MM.1S (cell line): ENCODE measurements around the gene ALB.
A peak's percentile ranks its signal among the peaks of the same experiment; 100 is the strongest.

Experiments
- DNase-seq: peaks from one replicate; pipeline ENCODE4 v3.0.0-alpha.2; 2015
- H2AFZ ChIP-seq: fragments of 300-600 bp; sonication (generic); 2 replicates; pipeline ENCODE4 v1.6.0; 2016; ENCODE audit warnings: antibody characterized with exemption, low read length
- H3F3A ChIP-seq: fragments of 300-600 bp; sonication (generic); 2 replicates; pipeline ENCODE4 v1.6.1; 2016; ENCODE audit warnings: mild to moderate bottlenecking, antibody characterized with exemption, low read length, moderate library complexity, mixed read lengths; ENCODE audit not compliant: insufficient read depth
- H3K27ac ChIP-seq: fragments of 300-600 bp; sonication (generic); 2 replicates; pipeline ENCODE4 v1.5.1; 2016; ENCODE audit warnings: mild to moderate bottlenecking, low read length
- H3K27me3 ChIP-seq: fragments of 300-600 bp; sonication (generic); replicated peaks from 2 replicates; pipeline ENCODE4 v1.6.0; 2016; ENCODE audit warnings: low read length; ENCODE audit not compliant: insufficient read depth
- H3K36me3 ChIP-seq: fragments of 300-600 bp; sonication (generic); replicated peaks from 2 replicates; pipeline ENCODE4 v1.6.1; 2016; ENCODE audit warnings: mild to moderate bottlenecking, low read length, mixed read lengths; ENCODE audit not compliant: insufficient read depth
- H3K4me1 ChIP-seq: fragments of 300-600 bp; sonication (generic); 2 replicates; pipeline ENCODE4 v1.6.1; 2016; ENCODE audit warnings: low read length, mixed read lengths
- H3K4me2 ChIP-seq: fragments of 300-600 bp; sonication (generic); 2 replicates; pipeline ENCODE4 v1.6.0; 2016; ENCODE audit warnings: low read depth, low read length
- H3K4me3 ChIP-seq: fragments of 300-600 bp; sonication (generic); 2 replicates; pipeline ENCODE4 v1.5.1; 2016; ENCODE audit warnings: low read length, mixed read lengths
- H3K79me2 ChIP-seq: fragments of 300-600 bp; sonication (generic); 2 replicates; pipeline ENCODE4 v1.6.1; 2016; ENCODE audit warnings: mixed run types, low read length, mixed read lengths
- H3K9ac ChIP-seq: fragments of 300-600 bp; sonication (generic); 2 replicates; pipeline ENCODE4 v1.6.1; 2016; ENCODE audit warnings: low read length, mixed read lengths
- H3K9me2 ChIP-seq: fragments of 300-600 bp; sonication (generic); replicated peaks from 2 replicates; pipeline ENCODE4 v1.6.1; 2016; ENCODE audit warnings: mild to moderate bottlenecking, low read length, mixed read lengths; ENCODE audit not compliant: insufficient read depth
- H3K9me3 ChIP-seq: fragments of 300-600 bp; sonication (generic); replicated peaks from 2 replicates; pipeline ENCODE4 v1.6.1; 2016; ENCODE audit warnings: mild to moderate bottlenecking, low read length, mixed read lengths; ENCODE audit not compliant: insufficient read depth
- H4K20me1 ChIP-seq: fragments of 300-600 bp; sonication (generic); 2 replicates; pipeline ENCODE4 v1.6.1; 2016; ENCODE audit warnings: mild to moderate bottlenecking, low read length, moderate library complexity, mixed read lengths; ENCODE audit not compliant: insufficient read depth
- EZH2 ChIP-seq: fragments of 300-600 bp; sonication (generic); optimal IDR thresholded peaks from 2 replicates; pipeline ENCODE3; 2017; ENCODE audit warnings: low read depth, mild to moderate bottlenecking, antibody characterized with exemption, low read length, mixed read lengths
- EZH2phosphoT487 ChIP-seq: fragments of 300-600 bp; sonication (generic); IDR thresholded peaks from 2 replicates; pipeline ENCODE4 v1.6.1; 2018; ENCODE audit warnings: antibody characterized with exemption, low read length
- TF ChIP-seq, protein P1 (sequence below): fragments of 300-600 bp; sonication (generic); IDR thresholded peaks from 2 replicates; pipeline ENCODE4 v1.5.1; 2016; ENCODE audit warnings: antibody characterized with exemption, low read length, mixed read lengths

ALB gene

DNA sequence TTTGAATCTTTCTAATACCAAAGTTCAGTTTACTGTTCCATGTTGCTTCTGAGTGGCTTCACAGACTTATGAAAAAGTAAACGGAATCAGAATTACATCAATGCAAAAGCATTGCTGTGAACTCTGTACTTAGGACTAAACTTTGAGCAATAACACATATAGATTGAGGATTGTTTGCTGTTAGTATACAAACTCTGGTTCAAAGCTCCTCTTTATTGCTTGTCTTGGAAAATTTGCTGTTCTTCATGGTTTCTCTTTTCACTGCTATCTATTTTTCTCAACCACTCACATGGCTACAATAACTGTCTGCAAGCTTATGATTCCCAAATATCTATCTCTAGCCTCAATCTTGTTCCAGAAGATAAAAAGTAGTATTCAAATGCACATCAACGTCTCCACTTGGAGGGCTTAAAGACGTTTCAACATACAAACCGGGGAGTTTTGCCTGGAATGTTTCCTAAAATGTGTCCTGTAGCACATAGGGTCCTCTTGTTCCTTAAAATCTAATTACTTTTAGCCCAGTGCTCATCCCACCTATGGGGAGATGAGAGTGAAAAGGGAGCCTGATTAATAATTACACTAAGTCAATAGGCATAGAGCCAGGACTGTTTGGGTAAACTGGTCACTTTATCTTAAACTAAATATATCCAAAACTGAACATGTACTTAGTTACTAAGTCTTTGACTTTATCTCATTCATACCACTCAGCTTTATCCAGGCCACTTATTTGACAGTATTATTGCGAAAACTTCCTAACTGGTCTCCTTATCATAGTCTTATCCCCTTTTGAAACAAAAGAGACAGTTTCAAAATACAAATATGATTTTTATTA is 28.3 kb downstream of the ALB start:
- Histone ChIP-seq H3K27me3 (no peaks in the 10 kb centered on the region), H3K4me3 (no peak overlapping the region), H3K9me3 (no peaks in the 10 kb centered on the region), H4K20me1 (no peaks in the 10 kb centered on the region), H3K4me2 (no peak overlapping the region), H3F3A (no peaks in the 10 kb centered on the region), H3K9ac (no peak overlapping the region), H3K27ac (no peak overlapping the region), H3K4me1 (no peaks in the 10 kb centered on the region), H3K9me2 (no peaks in the 10 kb centered on the region), H3K36me3 (no peaks in the 10 kb centered on the region), H2AFZ (no peak overlapping the region), H3K79me2 (no peaks in the 10 kb centered on the region)
- TF ChIP-seq, protein P1, sequence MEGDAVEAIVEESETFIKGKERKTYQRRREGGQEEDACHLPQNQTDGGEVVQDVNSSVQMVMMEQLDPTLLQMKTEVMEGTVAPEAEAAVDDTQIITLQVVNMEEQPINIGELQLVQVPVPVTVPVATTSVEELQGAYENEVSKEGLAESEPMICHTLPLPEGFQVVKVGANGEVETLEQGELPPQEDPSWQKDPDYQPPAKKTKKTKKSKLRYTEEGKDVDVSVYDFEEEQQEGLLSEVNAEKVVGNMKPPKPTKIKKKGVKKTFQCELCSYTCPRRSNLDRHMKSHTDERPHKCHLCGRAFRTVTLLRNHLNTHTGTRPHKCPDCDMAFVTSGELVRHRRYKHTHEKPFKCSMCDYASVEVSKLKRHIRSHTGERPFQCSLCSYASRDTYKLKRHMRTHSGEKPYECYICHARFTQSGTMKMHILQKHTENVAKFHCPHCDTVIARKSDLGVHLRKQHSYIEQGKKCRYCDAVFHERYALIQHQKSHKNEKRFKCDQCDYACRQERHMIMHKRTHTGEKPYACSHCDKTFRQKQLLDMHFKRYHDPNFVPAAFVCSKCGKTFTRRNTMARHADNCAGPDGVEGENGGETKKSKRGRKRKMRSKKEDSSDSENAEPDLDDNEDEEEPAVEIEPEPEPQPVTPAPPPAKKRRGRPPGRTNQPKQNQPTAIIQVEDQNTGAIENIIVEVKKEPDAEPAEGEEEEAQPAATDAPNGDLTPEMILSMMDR = no peak
- TF ChIP-seq EZH2 (no peak), EZH2phosphoT487 (no peak)
- DNase-seq = no peak

DNA sequence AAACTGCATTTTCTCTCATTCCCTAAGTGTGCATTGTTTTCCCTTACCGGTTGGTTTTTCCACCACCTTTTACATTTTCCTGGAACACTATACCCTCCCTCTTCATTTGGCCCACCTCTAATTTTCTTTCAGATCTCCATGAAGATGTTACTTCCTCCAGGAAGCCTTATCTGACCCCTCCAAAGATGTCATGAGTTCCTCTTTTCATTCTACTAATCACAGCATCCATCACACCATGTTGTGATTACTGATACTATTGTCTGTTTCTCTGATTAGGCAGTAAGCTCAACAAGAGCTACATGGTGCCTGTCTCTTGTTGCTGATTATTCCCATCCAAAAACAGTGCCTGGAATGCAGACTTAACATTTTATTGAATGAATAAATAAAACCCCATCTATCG is 29.1 kb downstream of the ALB start:
- Histone ChIP-seq H3K4me3 (no peak overlapping the region), H3K4me2 (no peak overlapping the region), H2AFZ (no peak overlapping the region), H4K20me1 (no peaks in the 10 kb centered on the region), H3F3A (no peaks in the 10 kb centered on the region), H3K27me3 (no peaks in the 10 kb centered on the region), H3K9me2 (no peaks in the 10 kb centered on the region), H3K27ac (no peak overlapping the region), H3K79me2 (no peaks in the 10 kb centered on the region), H3K9me3 (no peaks in the 10 kb centered on the region), H3K9ac (no peak overlapping the region), H3K4me1 (no peaks in the 10 kb centered on the region), H3K36me3 (no peaks in the 10 kb centered on the region)
- TF ChIP-seq EZH2 = no peak
- TF ChIP-seq EZH2phosphoT487 = no peak
- TF ChIP-seq, protein P1 = no peak
- no peak for DNase-seq

DNA sequence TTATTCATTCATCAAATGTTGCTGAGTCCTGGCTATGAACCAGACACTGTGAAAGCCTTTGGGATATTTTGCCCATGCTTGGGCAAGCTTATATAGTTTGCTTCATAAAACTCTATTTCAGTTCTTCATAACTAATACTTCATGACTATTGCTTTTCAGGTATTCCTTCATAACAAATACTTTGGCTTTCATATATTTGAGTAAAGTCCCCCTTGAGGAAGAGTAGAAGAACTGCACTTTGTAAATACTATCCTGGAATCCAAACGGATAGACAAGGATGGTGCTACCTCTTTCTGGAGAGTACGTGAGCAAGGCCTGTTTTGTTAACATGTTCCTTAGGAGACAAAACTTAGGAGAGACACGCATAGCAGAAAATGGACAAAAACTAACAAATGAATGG is 30.2 kb downstream of the ALB start:
- Histone ChIP-seq H3K9me2 (no peaks in the 10 kb centered on the region), H3K4me1 (no peaks in the 10 kb centered on the region), H3F3A (no peaks in the 10 kb centered on the region), H3K4me2 (no peak overlapping the region), H3K4me3 (no peak overlapping the region), H4K20me1 (no peaks in the 10 kb centered on the region), H3K9ac (no peak overlapping the region), H3K27me3 (no peaks in the 10 kb centered on the region), H3K79me2 (no peaks in the 10 kb centered on the region), H2AFZ (no peak overlapping the region), H3K27ac (no peak overlapping the region), H3K36me3 (no peaks in the 10 kb centered on the region), H3K9me3 (no peaks in the 10 kb centered on the region)
- TF ChIP-seq, protein P1 = peak; percentile 57
- no peak for TF ChIP-seq EZH2phosphoT487
- DNase-seq = peak; percentile 19
